ENCODE measurements around the gene SMIM35.

SMIM35 gene

GRCh38 chr11:118000067-118000849 lies 86.5 kb downstream of the SMIM35 start:
- no peak for DNase-seq

GRCh38 chr11:117999354-117999993 lies 87.3 kb downstream of the SMIM35 start:
- DNase-seq = no peak

GRCh38 chr11:117998664-117999353 lies 88.0 kb downstream of the SMIM35 start:
- no peak for DNase-seq

- no peak for DNase-seq
Measured at GRCh38 chr11:117997823-117998579, 88.8 kb downstream of the SMIM35 start.

DNA sequence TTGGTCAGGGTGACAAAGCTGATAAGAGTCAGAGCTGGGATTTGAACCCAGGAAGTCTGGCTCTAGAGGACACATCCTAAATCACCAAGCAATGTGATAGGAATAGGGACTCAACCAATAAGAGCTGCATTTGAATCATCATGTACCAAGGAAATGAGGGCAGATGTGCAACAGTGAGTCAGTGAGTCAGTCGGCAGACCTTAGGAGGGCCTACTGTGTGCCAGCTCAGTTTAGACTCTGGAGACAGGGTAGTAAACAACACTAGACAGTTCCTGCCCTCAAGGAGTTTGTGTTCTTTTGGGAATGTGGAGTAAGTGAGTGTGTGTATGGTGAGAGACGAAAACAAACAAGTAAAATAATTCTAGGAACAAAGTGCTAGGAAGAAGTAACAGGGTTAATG lies 89.4 kb downstream of the SMIM35 start:
- no peak for DNase-seq

- no peak for DNase-seq
Measured at GRCh38 chr11:117996058-117996457, 90.7 kb downstream of the SMIM35 start.

GRCh38 chr11:117995472-117995871 lies 91.3 kb downstream of the SMIM35 start:
- DNase-seq = no peak

- DNase-seq = no peak
Measured at GRCh38 chr11:117993988-117994745, 92.6 kb downstream of the SMIM35 start.

DNA sequence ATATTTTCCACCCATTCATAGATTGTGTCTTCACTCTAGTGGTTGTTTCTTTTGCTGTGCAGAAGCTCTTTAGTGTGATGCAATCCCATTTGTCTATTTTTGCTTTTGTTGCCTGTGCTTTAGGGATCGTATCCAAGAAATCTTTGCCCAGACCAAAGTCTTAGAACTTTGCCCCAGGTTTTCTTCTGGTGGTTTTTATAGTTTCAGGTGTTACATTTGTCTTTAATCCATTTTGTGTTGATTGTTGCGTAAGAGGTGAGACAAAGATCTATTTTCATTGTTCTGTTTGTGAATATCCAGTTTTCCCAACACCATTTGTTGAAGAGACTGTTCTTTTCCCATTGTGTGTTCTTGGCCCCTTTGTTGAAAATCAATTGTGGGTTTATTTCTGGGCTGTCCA lies 94.1 kb downstream of the SMIM35 start:
- DNase-seq = no peak

DNA sequence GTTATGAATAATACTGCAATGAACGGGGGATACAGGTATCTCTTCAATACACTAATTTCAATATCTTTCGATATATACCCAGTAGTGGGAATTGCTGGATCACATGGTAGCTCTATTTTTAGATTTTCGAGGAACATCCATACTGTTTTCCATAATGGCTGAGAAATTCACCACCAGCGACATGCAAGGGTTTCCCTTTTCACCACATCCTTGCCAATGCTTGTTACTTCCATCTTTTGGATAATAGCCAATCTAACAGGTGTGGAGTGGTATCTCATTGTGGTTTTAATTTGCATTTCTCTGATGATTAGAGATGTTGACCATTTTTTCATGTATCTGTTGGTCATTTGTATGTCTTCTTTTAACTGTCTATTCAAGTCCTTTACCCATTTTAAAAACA lies 94.6 kb downstream of the SMIM35 start:
- no peak for DNase-seq

- peak; percentile 66 for DNase-seq
Measured at GRCh38 chr11:117989351-117990102, 97.2 kb downstream of the SMIM35 start.

DNA sequence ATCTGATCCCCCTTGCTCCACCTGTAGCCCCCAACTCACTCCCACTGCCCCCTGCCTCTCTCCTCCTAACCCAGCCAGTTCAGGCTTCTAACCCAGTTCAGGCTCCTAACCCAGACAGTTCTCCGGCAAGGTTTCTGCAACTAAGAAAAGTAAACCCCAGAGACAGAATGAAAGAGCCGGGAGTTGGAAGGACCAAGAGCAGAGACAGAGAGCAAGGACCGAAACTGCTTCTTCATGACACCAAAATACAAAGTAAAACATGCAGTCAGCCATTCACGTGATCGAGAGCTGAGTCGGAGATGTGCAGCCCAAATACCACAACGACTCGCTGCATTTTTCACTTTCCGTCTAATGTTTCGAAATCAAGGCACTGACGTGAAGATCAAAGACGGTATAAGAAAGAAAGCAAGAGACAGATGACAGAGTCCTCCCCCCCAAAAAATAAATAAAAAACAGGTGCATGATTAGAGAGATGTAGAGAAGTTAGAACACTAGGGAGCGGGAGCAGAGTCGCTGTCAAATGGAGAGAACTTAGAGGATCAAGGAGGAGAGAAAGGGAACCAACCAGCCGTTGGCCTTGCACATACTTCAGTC lies 99.7 kb downstream of the SMIM35 start:
- DNase-seq = peak; percentile 69

GRCh38 chr11:117985953-117986887 lies 100.5 kb downstream of the SMIM35 start, which contains the start of gene IL10RA:
Gene IL10RA, plus strand, starts transcription at chr11:117986394. Its CDS starts 74 bp downstream, at chr11:117986468.
- DNase-seq = peak; percentile 89

DNA sequence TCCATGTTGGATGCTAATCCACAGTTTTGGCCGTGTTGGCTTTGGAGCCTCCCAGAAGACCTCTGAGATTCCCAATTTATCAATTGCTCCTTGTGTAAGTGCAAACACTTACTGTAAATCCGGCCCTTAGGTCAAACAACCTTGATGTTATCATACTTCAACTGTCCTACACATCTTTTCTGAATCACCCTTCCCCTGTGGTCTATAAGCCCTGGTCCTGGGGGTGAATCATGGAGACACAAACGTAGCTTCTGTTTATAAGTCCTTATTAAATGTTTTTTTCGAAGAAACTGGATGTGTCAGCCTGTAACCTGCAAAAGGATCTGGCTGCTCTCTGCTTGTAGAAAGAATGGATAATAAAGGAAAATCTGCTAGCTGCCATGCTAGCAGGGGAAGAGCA lies 102.3 kb downstream of the SMIM35 start:
- no peak for DNase-seq

DNA sequence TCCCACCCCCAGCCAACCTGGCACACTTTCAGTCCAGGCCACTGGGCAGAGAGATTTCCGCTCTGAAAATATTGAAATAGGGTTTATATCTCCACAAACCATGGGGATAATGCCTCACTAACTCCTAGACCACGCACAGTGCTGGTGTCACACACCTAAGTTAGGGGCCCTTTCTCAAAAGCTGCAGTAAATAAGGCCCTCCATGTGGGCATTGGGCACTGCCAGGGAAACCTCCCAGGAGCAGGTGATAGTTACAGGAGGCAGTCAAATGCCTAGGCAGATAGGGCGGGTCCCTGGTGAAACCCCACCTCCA lies 103.6 kb downstream of the SMIM35 start:
- DNase-seq = no peak

- DNase-seq = no peak
Measured at GRCh38 chr11:117980720-117981119, 106.0 kb downstream of the SMIM35 start.

- DNase-seq = no peak
Measured at GRCh38 chr11:117980280-117980679, 106.5 kb downstream of the SMIM35 start.

GRCh38 chr11:117979481-117980211 lies 107.1 kb downstream of the SMIM35 start:
- DNase-seq = peak; percentile 67

DNA sequence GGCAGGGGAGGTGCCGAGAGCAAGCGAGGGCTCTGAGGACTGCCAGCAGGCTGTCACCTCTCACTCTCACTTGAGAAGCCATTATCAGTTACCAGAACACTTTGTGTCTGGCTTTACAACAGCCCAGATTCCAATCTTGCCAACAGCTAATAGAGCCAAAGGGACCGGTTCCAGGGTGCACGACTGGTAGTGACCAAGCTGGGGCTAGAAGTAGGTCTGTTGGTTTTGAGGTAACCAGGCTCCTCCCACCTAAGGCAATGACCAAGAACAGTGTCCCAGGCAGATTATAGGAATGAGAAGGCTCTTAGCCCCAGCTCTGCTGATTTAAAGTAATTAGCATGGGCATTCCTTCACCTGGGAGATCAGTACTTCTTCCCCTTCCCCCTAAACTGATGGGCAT lies 107.8 kb downstream of the SMIM35 start:
- no peak for DNase-seq
